Astrocyte (in vitro differentiated cells and primary cell): Measurements from ENCODE around the gene URI1. TPM values are rescaled to one million over a fixed set of nuclear protein-coding genes. Genes with fewer than 3 reads are reported as not detected.

Experiments
- DNase-seq: peaks from one replicate; pipeline ENCODE4 v3.0.0-alpha.2; 2010; ENCODE audit warnings: low read depth
- FAIRE-seq: peaks from 2 replicates; lab custom pipeline; 2011; peaks lifted over from hg19 to GRCh38; lab: Jason Lieb, UNC
- H2AFZ ChIP-seq: 2 replicates; pipeline ENCODE4 v1.6.0; 2012; ENCODE audit warnings: low read depth, low read length, inconsistent platforms
- H3K27ac ChIP-seq: 2 replicates; pipeline ENCODE4 v1.5.1; 2011; ENCODE audit warnings: low read depth, low read length, inconsistent platforms
- H3K27me3 ChIP-seq: 2 replicates; pipeline ENCODE4 v1.6.0; 2011; ENCODE audit warnings: low read length, inconsistent platforms; ENCODE audit not compliant: insufficient read depth
- H3K36me3 ChIP-seq: 2 replicates; pipeline ENCODE4 v1.5.1; 2011; ENCODE audit warnings: low read length, inconsistent platforms; ENCODE audit not compliant: insufficient read depth
- H3K4me1 ChIP-seq: 2 replicates; pipeline ENCODE4 v1.5.1; 2011; ENCODE audit warnings: low read length, inconsistent platforms; ENCODE audit not compliant: insufficient read depth
- H3K4me2 ChIP-seq: 2 replicates; pipeline ENCODE4 v1.6.0; 2012; ENCODE audit warnings: low read length, inconsistent platforms
- H3K4me3 ChIP-seq: 2 replicates; pipeline ENCODE4 v1.5.1; 2011; ENCODE audit warnings: low read depth, mild to moderate bottlenecking, low read length, inconsistent platforms; ENCODE audit not compliant: insufficient read depth
- H3K79me2 ChIP-seq: 2 replicates; pipeline ENCODE4 v1.6.0; 2012; ENCODE audit warnings: mild to moderate bottlenecking, low read length, inconsistent platforms; ENCODE audit not compliant: insufficient read depth
- H3K9ac ChIP-seq: 2 replicates; pipeline ENCODE4 v1.6.0; 2012; ENCODE audit warnings: mild to moderate bottlenecking, low read length, inconsistent platforms
- H3K9me3 ChIP-seq: 2 replicates; pipeline ENCODE4 v1.5.1; 2012; ENCODE audit warnings: low read depth, mild to moderate bottlenecking, low read length, inconsistent platforms; ENCODE audit not compliant: insufficient read depth
- H4K20me1 ChIP-seq: 2 replicates; pipeline ENCODE4 v1.6.0; 2012; ENCODE audit warnings: low read length, inconsistent platforms; ENCODE audit not compliant: insufficient read depth
- H3K27ac Mint-ChIP-seq: one replicate; pipeline ENCODE4 v1.8.0; 2021; ENCODE audit warnings: mild to moderate bottlenecking, mixed read lengths; ENCODE audit not compliant: unreplicated experiment
- H3K27me3 Mint-ChIP-seq: one replicate; pipeline ENCODE4 v1.8.0; 2021; ENCODE audit warnings: low read depth, mixed read lengths; ENCODE audit not compliant: unreplicated experiment
- H3K36me3 Mint-ChIP-seq: one replicate; pipeline ENCODE4 v1.8.0; 2021; ENCODE audit warnings: low read depth, mixed read lengths; ENCODE audit not compliant: unreplicated experiment
- H3K4me1 Mint-ChIP-seq: one replicate; pipeline ENCODE4 v1.8.0; 2021; ENCODE audit warnings: low read depth, mixed read lengths; ENCODE audit not compliant: unreplicated experiment
- H3K4me3 Mint-ChIP-seq: one replicate; pipeline ENCODE4 v1.8.0; 2021; ENCODE audit warnings: mild to moderate bottlenecking, moderate library complexity, mixed read lengths; ENCODE audit not compliant: unreplicated experiment
- H3K9me3 Mint-ChIP-seq: one replicate; pipeline ENCODE4 v1.8.0; 2021; ENCODE audit warnings: mild to moderate bottlenecking, mixed read lengths; ENCODE audit not compliant: unreplicated experiment
- EZH2 ChIP-seq: IDR thresholded peaks from 2 replicates; pipeline ENCODE4 v1.6.1; 2012; ENCODE audit warnings: mild to moderate bottlenecking, low read length, inconsistent platforms; ENCODE audit not compliant: insufficient read depth
- total RNA-seq: library from RNA; stranded (reverse); gene quantifications from 2 replicates; pipeline ENCODE4 v1.2.1, GENCODE V29; 2021
- TF ChIP-seq, protein P1 (sequence below): IDR thresholded peaks from 2 replicates; pipeline ENCODE4 v1.5.1; 2011; ENCODE audit warnings: low read depth, mild to moderate bottlenecking, inconsistent platforms, low read length, moderate library complexity; ENCODE audit not compliant: insufficient read depth

The URI1 gene
- total RNA-seq, 1 donor from 2014 or later = 61.4 TPM

DNA sequence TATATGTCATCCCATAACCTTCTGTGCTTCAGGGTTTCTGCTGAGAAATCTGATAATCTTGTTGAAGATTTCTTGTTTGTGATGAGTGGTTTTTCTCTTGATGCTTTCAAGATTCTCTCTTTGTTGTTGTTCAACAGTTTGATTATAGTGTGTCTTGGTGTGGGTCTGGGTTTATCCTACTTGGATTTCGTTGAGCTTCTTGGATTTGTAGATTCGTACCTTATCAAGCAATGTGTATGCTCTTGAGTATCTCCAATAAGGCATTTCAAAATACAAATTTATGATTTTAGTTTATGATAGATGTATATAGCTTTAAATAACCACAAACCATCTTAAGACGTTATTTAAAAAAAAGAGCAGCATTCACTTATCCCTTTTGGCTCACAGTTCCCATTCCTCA lies 57.5 kb downstream of the URI1 start:
- Histone ChIP-seq H3K9me3 (no peaks in the 10 kb centered on the region), H3K36me3 (no peaks in the 10 kb centered on the region), H3K4me2 (no peak overlapping the region), H3K4me1 (no peaks in the 10 kb centered on the region), H3K4me3 (no peak overlapping the region), H3K27ac (no peak overlapping the region), H4K20me1 (peaks cover 28% of the 10 kb centered on the region), H2AFZ (no peak overlapping the region), H3K9ac (no peak overlapping the region), H3K79me2 (peaks cover 67% of the 10 kb centered on the region), H3K27me3 (no peaks in the 10 kb centered on the region)
- Mint-ChIP-seq H3K27ac (no peak overlapping the region), H3K4me3 (no peak overlapping the region), H3K27me3 (no peaks in the 10 kb centered on the region), H3K4me1 (peaks cover 4% of the 10 kb centered on the region), H3K9me3 (no peaks in the 10 kb centered on the region), H3K36me3 (peaks cover 2% of the 10 kb centered on the region)
- FAIRE-seq (no peak), DNase-seq (no peak)
- TF ChIP-seq EZH2 = no peak
- TF ChIP-seq, protein P1, sequence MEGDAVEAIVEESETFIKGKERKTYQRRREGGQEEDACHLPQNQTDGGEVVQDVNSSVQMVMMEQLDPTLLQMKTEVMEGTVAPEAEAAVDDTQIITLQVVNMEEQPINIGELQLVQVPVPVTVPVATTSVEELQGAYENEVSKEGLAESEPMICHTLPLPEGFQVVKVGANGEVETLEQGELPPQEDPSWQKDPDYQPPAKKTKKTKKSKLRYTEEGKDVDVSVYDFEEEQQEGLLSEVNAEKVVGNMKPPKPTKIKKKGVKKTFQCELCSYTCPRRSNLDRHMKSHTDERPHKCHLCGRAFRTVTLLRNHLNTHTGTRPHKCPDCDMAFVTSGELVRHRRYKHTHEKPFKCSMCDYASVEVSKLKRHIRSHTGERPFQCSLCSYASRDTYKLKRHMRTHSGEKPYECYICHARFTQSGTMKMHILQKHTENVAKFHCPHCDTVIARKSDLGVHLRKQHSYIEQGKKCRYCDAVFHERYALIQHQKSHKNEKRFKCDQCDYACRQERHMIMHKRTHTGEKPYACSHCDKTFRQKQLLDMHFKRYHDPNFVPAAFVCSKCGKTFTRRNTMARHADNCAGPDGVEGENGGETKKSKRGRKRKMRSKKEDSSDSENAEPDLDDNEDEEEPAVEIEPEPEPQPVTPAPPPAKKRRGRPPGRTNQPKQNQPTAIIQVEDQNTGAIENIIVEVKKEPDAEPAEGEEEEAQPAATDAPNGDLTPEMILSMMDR = no peak

DNA sequence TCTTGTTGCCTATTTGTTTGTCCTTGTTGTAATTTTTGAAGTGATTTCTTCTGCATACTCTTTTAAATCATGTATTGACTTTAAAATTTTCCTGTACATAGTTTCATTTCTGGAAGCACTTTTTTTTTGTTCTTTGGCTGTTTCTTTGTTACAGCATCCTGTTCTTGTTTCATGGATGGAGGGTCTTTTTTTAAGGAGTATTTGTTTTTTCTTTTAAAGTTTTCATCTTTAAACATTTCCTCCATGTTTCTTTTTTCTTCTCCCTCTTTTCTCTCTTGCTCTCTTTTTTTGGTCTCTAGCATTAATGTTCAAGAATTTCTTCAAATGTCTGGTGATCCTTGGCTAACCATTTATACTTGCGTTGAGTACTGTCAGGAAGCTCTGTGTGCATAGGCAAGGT lies 58.8 kb downstream of the URI1 start:
- H3K27me3 ChIP-seq = no peaks in the 10 kb centered on the region
- FAIRE-seq (no peak), DNase-seq (no peak)
- peaks cover 5% of the 10 kb centered on the region for H3K4me1 Mint-ChIP-seq
- no peak overlapping the region for H3K4me2 ChIP-seq
- no peak overlapping the region for H3K27ac Mint-ChIP-seq
- no peaks in the 10 kb centered on the region for H3K9me3 ChIP-seq
- no peaks in the 10 kb centered on the region for H3K9me3 Mint-ChIP-seq
- no peak for TF ChIP-seq EZH2
- TF ChIP-seq, protein P1 = no peak
- H3K4me3 Mint-ChIP-seq = no peak overlapping the region
- peaks cover under 1% of the 10 kb centered on the region for H3K36me3 ChIP-seq
- H3K9ac ChIP-seq = no peak overlapping the region
- peaks cover 2% of the 10 kb centered on the region for H3K36me3 Mint-ChIP-seq
- no peak overlapping the region for H2AFZ ChIP-seq
- no peaks in the 10 kb centered on the region for H3K4me1 ChIP-seq
- no peak overlapping the region for H3K4me3 ChIP-seq
- no peak overlapping the region for H3K27ac ChIP-seq
- H3K27me3 Mint-ChIP-seq = no peaks in the 10 kb centered on the region
- peaks cover 28% of the 10 kb centered on the region for H4K20me1 ChIP-seq
- H3K79me2 ChIP-seq = peaks cover 54% of the 10 kb centered on the region

DNA sequence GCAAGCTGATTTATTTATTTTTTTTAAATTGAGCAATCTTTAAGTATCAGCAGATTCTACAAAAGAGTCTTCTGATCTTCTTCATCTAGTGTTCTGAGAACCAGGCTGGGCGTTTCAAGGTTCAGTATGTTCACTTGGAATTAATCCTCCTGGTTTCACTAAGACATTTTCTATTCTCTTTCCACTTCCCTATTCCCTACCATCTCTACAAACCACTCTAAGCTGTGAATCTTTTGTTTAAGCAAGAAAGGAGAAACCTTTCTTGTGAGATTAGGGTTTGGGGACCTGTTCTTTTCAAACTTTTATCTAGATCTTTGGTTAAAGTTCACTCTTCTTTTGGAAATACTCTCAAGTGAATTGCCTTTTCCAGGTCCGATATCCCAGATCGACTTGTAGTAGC lies 59.3 kb downstream of the URI1 start:
- Histone ChIP-seq H3K79me2 (peaks cover 52% of the 10 kb centered on the region), H3K4me1 (no peaks in the 10 kb centered on the region), H3K9me3 (no peaks in the 10 kb centered on the region), H3K27me3 (no peaks in the 10 kb centered on the region), H2AFZ (no peak overlapping the region), H4K20me1 (peaks cover 25% of the 10 kb centered on the region), H3K36me3 (peaks cover 5% of the 10 kb centered on the region), H3K27ac (no peak overlapping the region), H3K4me3 (no peak overlapping the region), H3K9ac (no peak overlapping the region), H3K4me2 (no peak overlapping the region)
- DNase-seq (no peak), FAIRE-seq (no peak)
- Mint-ChIP-seq H3K4me3 (no peak overlapping the region), H3K4me1 (peaks cover 10% of the 10 kb centered on the region), H3K9me3 (no peaks in the 10 kb centered on the region), H3K27ac (no peak overlapping the region), H3K36me3 (peaks cover 2% of the 10 kb centered on the region), H3K27me3 (no peaks in the 10 kb centered on the region)
- TF ChIP-seq EZH2 = no peak
- TF ChIP-seq, protein P1 = no peak
